NCI-H748 treated with DMSO at 0.1 percent for 48 hours (cell line): ENCODE measurements around the gene SAMHD1.
"Not testable (repeated sequence)": the region's sequence is repeated elsewhere in the genome, so short reads cannot be mapped to it uniquely, and the experiment has no call there.

Experiments
- DNase-seq: peaks from one replicate; lab custom pipeline; 2025; lab: John Stamatoyannopoulos, UW

The SAMHD1 gene

DNA sequence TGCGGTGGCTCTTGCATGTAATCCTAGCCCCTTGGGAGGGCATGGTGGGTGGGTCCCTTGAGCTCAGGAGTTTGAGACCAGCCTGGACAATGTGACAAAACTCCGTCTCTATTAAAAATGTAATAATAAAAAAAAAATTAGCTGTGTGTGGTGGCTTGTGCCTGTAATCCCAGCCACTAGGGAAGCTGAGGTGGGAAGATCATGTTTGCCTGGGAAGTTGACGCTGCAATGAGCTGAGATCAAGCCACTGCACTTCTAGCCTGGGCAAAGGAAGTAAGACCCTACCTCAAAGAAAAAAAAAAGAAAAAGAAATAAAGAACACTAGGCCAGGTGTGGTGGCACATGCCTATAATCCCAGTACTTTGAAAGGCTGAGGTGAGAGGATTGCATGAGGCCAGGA lies 4.5 kb upstream of the SAMHD1 start:
- no peak for DNase-seq

GRCh38 chr20:36951979-36952738 lies 651 bp upstream of the SAMHD1 start:
- DNase-seq = peak; percentile 5

DNA sequence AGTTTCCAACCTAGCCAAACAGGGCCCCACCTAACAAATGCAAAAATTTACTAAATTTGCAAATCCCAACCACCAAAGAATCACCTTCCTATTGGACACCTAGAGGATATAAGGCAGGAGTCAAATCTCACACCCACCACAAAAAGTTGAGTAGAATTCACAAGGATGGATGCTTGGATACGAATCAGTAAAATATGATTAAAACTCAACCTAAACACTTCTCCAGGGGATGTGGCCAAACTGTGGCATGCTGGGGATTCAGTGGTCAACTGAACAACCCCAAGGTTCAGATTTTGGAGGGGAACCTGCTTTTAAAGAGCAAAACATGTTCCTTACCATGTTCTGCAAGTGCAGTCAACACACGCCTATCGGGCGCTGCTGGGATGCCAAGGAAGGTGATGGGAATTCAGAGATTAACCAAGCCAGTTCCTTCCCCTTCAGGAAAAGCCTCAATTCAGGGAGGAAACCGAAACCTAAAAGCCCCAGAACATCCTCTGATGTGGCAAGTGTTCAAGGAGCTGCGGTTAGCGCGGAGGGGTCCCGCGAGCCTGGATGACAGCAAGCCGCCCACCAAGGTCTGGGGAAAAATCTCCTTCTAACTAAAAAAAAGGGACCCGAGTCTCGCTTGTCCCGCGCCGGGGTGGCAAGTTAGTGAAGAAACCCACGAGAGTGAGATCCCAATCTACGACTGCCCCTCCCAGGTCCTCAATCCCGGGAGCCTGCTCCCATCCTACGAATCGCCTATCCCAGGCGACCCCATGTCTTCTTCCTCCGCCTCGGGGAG lies 902 bp downstream of the SAMHD1 start:
- peak; percentile 4 for DNase-seq

DNA sequence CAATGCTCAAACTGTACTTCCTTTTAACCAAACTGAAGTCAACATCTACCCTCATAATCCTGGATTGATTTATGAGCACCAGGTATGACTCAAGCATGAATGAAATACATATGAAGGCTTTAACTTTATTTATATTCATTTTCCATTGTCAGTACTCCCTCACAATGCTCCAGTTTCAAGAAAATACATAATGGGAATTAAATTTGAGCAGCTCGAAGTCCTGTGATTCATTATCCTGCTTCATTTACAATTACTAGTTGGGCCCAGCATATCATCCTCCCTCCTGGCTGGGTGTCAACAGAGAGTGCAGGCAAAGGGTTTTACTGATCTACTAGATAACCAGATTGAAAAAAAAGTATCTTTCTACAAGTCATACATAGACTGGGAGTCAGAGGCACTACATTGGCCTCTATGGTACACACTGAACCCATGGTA lies 10.1 kb downstream of the SAMHD1 start:
- DNase-seq = no peak

DNA sequence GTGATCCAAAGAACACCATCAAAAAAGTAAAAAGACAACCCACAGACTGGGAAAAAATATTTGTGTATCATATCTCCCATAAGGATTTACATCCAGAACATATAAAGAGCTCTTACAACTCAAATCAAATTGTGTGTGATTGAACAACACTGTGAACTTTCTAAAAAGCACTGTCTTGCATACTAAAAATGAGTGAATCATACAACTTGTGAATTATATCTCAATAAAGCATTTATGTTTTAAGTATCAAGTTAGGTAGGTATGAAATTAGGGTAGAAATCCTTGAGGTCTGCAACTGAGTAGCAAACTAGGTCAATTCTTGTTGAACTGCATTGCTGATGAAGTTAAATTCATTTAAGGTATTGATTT lies 14.1 kb downstream of the SAMHD1 start:
- no peak for DNase-seq

GRCh38 chr20:36936761-36937401 lies 14.6 kb downstream of the SAMHD1 start:
- not testable (repeated sequence) for DNase-seq

DNA sequence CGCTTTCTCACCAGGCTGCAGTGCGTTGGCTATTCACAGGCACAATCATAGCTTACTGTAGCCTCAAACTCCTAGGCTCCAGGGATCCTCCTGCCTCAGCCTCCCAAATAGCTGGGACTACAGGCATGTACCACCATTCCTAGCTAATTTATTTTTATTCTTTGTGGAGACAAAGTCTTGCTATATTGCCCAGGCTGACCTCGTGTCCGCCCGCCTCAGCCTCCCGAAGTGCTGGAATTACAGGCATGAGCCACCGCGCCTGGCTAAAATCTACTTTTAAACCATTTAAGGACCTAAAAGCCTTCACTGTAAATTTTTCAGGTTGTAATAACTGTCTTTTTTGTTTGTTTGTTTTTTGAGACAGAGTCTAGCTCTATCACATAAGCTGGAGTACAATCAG lies 15.2 kb downstream of the SAMHD1 start:
- DNase-seq = no peak

GRCh38 chr20:36933571-36933970 lies 17.9 kb downstream of the SAMHD1 start:
- not testable (repeated sequence) for DNase-seq

DNA sequence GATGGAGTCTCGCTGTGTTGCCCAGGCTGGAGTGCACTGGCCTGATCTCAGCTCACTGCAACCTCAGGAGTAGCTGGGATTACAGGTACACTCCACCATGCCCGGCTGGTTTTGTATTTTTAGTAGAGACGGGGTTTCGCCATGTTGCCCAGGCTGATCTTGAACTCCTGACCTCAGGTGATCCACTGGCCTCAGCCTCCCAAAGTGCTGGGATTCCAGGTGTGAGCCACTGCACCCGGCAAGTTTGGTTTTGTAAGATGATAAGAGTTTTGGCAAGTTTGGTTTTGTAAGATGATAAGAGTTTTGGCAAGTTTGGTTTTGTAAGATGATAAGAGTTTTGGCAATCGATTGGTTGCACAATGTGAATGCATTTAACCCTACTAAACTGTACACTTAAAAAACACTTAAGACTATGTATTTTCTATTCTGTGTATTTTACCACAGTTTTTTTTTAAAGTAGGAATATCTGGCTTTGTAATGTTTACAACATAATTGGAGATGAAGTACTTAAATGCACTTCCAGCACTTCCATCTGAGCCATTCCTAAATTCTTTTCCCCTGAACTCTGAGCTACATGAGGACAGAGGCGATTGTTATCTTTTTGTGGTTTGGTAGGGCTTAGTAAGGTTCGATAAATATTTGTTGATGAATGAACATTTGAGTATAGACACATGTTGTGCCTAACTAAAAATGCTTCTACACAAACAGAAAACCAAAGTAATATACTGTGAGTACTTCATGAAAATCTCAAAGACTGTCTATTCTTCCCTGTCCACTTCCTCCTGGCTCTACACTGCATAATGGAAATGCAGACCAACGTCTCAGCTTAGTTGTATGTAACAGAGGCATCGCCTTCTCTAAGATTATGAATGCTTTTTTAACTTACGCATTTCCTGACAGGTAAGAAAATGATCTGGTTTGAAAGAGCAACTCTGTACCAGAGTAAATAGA lies 18.8 kb downstream of the SAMHD1 start:
- no peak for DNase-seq

GRCh38 chr20:36932067-36932466 lies 19.4 kb downstream of the SAMHD1 start:
- DNase-seq = not testable (repeated sequence)

DNA sequence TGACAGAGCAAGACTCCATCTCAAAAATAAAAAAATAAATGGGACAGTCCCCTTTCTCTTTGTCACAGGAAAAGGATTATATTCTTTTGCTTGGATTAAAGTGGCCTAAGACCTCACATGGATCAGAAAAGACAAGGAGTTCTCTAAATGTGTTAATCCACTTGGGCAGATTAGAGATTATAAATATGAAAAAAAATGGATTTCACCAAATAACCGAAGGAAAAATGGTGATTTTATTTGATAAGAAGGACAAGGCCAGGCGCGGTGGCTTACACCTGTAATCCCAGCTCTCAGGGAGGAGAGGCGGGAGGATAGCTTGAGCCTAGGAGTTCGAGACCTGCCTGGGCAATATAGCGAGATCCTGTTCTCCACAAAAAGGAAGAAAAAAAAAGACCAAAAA lies 21.8 kb downstream of the SAMHD1 start:
- DNase-seq = no peak

DNA sequence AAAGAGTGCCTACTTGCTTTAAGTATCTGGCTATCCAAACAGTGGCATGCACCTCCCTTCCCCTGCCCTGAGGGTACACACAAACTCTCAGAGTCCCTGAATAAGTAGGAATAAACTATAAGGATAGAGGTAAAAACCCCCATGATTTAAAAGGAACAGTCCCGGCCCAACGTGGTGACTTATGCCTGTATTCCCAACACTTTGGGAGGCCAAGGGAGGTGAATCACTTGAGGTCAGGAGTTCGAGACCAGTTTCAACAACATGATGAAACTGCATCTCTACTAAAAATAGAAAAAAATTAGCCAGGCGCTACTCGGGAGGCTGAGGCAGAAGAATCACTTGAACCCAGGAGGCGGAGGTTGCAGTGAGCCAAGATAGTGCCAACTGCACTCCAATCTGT lies 22.2 kb downstream of the SAMHD1 start:
- no peak for DNase-seq

GRCh38 chr20:36927704-36928103 lies 23.8 kb downstream of the SAMHD1 start:
- DNase-seq = no peak

DNA sequence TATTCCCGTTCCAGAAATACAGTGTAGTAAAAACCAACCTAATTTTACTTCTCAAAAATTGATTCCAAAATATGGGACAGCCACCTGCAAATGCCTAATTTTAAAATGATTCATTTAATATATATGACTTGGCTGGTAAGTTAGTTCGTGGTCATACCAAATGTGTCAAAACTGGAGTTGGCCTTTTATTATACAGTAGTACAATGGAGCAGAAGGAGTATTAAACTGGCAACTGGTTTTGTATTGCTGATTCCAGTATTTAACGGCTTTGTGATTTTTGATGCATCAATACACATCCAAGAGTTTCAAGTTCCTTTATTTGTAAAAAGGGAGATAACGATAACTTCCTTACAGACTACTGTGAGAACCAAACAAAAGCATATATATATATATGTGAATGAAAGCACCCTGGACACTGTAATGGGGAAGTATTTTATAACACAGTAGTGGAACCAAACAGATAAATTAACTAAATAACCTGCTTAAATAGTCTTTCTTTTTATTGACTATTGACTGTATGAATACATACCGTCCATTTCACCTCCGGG lies 24.8 kb downstream of the SAMHD1 start:
- DNase-seq = no peak

DNA sequence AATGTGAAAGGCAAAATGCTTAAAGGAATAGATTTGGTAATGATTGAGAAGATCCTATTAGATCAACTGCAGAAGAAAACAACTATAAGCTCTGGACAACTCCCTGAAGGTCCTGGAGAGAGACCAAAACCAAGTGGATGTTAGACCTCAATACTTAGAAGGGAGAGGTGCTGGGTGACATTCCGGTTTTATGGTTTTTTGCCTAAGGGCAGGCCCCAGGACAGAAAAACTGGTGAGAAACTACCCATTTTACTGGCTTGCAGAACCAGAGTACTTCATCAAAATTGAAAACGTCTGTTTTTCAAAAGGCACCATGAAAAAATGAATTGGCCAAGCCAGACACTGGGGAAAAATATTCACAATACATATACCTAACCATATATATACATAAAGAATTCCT lies 26.3 kb downstream of the SAMHD1 start:
- no peak for DNase-seq

DNA sequence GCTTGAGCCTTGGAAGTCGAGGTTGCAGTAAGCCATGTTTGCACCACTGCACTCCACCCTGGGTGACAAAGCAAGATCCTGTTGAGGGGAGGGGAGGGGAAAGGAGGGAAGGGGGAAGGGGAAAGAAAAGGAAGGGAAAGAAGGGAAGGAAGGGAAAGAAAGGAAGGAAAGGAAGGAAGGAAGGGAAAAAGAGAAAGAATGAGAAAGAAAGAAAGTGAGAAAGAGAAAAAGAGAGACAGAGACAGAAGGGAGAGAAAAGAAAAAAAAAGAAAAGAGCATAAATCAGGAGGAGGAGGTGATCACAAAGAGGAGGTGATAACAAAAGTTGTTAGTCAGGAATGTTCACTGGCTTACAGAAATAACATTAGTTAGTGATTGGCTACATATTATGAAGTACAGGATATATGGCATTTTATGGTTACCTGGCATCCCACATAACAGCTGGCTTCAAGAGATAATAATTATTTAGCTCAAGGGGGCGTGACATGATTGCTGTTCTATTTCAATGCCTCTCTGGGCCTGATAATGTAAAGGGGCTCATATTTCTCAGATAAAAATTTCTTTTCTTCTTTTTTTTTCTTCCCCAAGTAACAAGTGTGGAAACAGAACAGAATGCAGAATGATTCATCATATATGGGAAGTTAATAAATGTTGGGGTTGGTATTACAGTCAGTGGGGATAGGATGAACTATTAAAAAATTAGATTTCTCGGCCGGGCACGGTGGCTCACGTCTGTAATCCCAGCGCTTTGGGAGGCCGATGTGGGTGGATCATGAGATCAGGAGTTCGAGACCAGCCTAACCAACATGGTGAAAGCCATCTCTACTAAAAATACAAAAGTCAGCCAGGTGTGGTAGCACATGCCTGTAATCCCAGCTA lies 27.1 kb downstream of the SAMHD1 start:
- no peak for DNase-seq

GRCh38 chr20:36920334-36920730 lies 31.2 kb downstream of the SAMHD1 start:
- DNase-seq = no peak

GRCh38 chr20:36919715-36920333 lies 31.7 kb downstream of the SAMHD1 start:
- DNase-seq = peak; percentile 18

- DNase-seq = no peak
These were observed 33.6 kb downstream of the SAMHD1 start for GRCh38 chr20:36917943-36918342.

GRCh38 chr20:36917240-36917639 lies 34.3 kb downstream of the SAMHD1 start:
- DNase-seq = no peak
